GM12878 (cell line): ENCODE data around the gene CRB3. TPM values are rescaled to one million over a fixed set of nuclear protein-coding genes. Genes with fewer than 3 reads are reported as not detected.

Experiments
- ATAC-seq: fragments of 200-7000 bp; cut with Tn5 transposase; 3 replicates; pipeline ENCODE4 v1.9.1; 2020; ENCODE audit warnings: mild to moderate bottlenecking, moderate library complexity
- Bru-seq: library from RNA; stranded (reverse); fragments of 400-500 nt; gene quantifications from one replicate; lab custom pipeline; 2021; lab: Mats Ljungman, UMichigan
- BruChase-seq, 2 experiments: library from RNA; stranded (reverse); fragments of 400-500 nt; gene quantifications; one replicate each; lab custom pipeline; 2021; lab: Mats Ljungman, UMichigan
- BruUV-seq: library from RNA; stranded (reverse); fragments of 400-500 nt; replicated peaks from 2 replicates; lab custom pipeline; 2021; lab: Mats Ljungman, UMichigan
- CTCF ChIA-PET: fragments of 300-600 bp; sonication (Branson Sonifier 250); formaldehyde crosslinking; extraction: SDS; loops from one replicate; lab custom pipeline; 2021; ENCODE audit warnings: inconsistent platforms; lab: Yijun Ruan, JAX
- POLR2A ChIA-PET: fragments of 350-600 bp; formaldehyde crosslinking; extraction: SDS; loops from one replicate; lab custom pipeline; 2021; ENCODE audit warnings: inconsistent platforms; lab: Charles Lee
- RAD21 ChIA-PET: fragments of 300-600 bp; sonication (Branson Sonifier 250); formaldehyde crosslinking; loops from one replicate; lab custom pipeline; 2023; ENCODE audit warnings: antibody characterized with exemption; ENCODE audit not compliant: unreplicated experiment; lab: Charles Lee
- SMC1A ChIA-PET: fragments of 300-600 bp; sonication (Branson Sonifier 250); formaldehyde crosslinking; loops from one replicate; lab custom pipeline; 2023; ENCODE audit not compliant: unreplicated experiment, uncharacterized antibody; lab: Charles Lee
- DNase-seq: peaks from one replicate; pipeline ENCODE4 v3.0.0-alpha.2; 2011; ENCODE audit warnings: low read depth, low spot score
- FAIRE-seq: peaks from 3 replicates; lab custom pipeline; 2011; peaks lifted over from hg19 to GRCh38; lab: Jason Lieb, UNC
- H2AFZ ChIP-seq: 2 replicates; pipeline ENCODE4 v1.6.0; 2011; ENCODE audit warnings: low read depth, low read length, control low read depth; ENCODE audit not compliant: control insufficient read depth
- H3K27ac ChIP-seq: 2 replicates; pipeline ENCODE4 v1.5.1; 2011; ENCODE audit warnings: control low read depth; ENCODE audit not compliant: control insufficient read depth, insufficient read depth
- H3K27me3 ChIP-seq, 2 experiments: replicated peaks in 1 of 2; 2 replicates each; pipeline versions ENCODE4 v1.6.0 to v1.6.1; 2011; ENCODE audit warnings: low read length in 1 of 2; ENCODE audit not compliant: control insufficient read depth in 2 of 2, insufficient read depth in 2 of 2
- H3K36me3 ChIP-seq, 2 experiments: 2 replicates each; pipeline ENCODE4 v1.5.1; 2011; ENCODE audit warnings: low read length in 1 of 2; ENCODE audit not compliant: control insufficient read depth in 2 of 2, insufficient read depth in 2 of 2
- H3K4me1 ChIP-seq: 2 replicates; pipeline ENCODE4 v1.6.1; 2011; ENCODE audit warnings: mild to moderate bottlenecking, low read length, moderate library complexity, mixed read lengths; ENCODE audit not compliant: control insufficient read depth, insufficient read depth
- H3K4me2 ChIP-seq: 2 replicates; pipeline ENCODE4 v1.6.0; 2011; ENCODE audit warnings: control low read depth; ENCODE audit not compliant: control insufficient read depth, insufficient read depth
- H3K4me3 ChIP-seq: fragments of 200-600 bp; sonication (generic); 2 replicates; pipeline ENCODE4 v1.5.1; 2016
- H3K79me2 ChIP-seq: 2 replicates; pipeline ENCODE4 v1.6.0; 2011; ENCODE audit warnings: low read length; ENCODE audit not compliant: control insufficient read depth, insufficient read depth
- H3K9ac ChIP-seq: 2 replicates; pipeline ENCODE4 v1.8.0; 2011; ENCODE audit warnings: low read length, control low read depth, mixed read lengths; ENCODE audit not compliant: control insufficient read depth, insufficient read depth
- H3K9me3 ChIP-seq: replicated peaks from 3 replicates; pipeline ENCODE4 v1.5.1; 2011; ENCODE audit warnings: mild to moderate bottlenecking, low read length; ENCODE audit not compliant: control insufficient read depth, insufficient read depth
- H4K20me1 ChIP-seq: 2 replicates; pipeline ENCODE4 v1.6.0; 2011; ENCODE audit not compliant: control insufficient read depth, insufficient read depth
- BHLHE40 ChIP-seq, 2 experiments: fragments of 450-650 bp in 1 of 2; IDR thresholded peaks; 2 replicates each; pipeline ENCODE4 v1.6.1; 2011 to 2017; ENCODE audit warnings: low read depth in 2 of 2, borderline replicate concordance in 1 of 2, improper control_type of control experiment in 1 of 2, low read length in 1 of 2, mild to moderate bottlenecking in 1 of 2
- EGR1 ChIP-seq, 2 experiments: IDR thresholded peaks; 1 replicate in 1 of 2; 2 replicates in 1 of 2; pipeline ENCODE4 v1.6.1; 2011 to 2012; ENCODE audit warnings: low read depth in 2 of 2, low read length in 2 of 2, borderline replicate concordance in 1 of 2, mild to moderate bottlenecking in 1 of 2, moderate library complexity in 1 of 2
- NR2C1 ChIP-seq: fragments of 450-650 bp; IDR thresholded peaks from 2 replicates; pipeline ENCODE4 v1.6.1; 2017; ENCODE audit warnings: antibody characterized with exemption, mild to moderate bottlenecking, moderate library complexity
- RAD51 ChIP-seq: fragments of 450-650 bp; IDR thresholded peaks from 2 replicates; pipeline ENCODE4 v1.6.1; 2016; ENCODE audit warnings: moderate library complexity, mild to moderate bottlenecking, inconsistent platforms
- STAT3 ChIP-seq: IDR thresholded peaks from 2 replicates; pipeline ENCODE4 v1.6.1; 2011; ENCODE audit warnings: low read depth, low read length, improper control_type of control experiment
- USF1 ChIP-seq: IDR thresholded peaks from 2 replicates; pipeline ENCODE4 v1.6.1; 2011; ENCODE audit warnings: borderline replicate concordance, low read depth, mild to moderate bottlenecking, moderate library complexity, mixed read lengths, low read length; ENCODE audit not compliant: insufficient read depth; ENCODE audit errors: extremely low read length
- WGBS: methylation state at CpG from one replicate; pipeline ENCODE4 v1.1.6; 2016; ENCODE audit warnings: low lambda C conversion rate; ENCODE audit not compliant: insufficient replicate concordance, insufficient coverage; ENCODE audit errors: missing lambda C conversion rate; 5-methylcytosine and 5-hydroxymethylcytosine counted together
- in situ Hi-C: fragments of 300-500 bp; cut with MboI; formaldehyde crosslinking; loops from 9 replicates; pipeline ENCODE4 v1.14.3; 2018; ENCODE audit warnings: mixed read lengths
- intact Hi-C: fragments of 100-400 bp; cut with micrococcal nuclease; formaldehyde crosslinking; loops from one replicate; pipeline ENCODE4 v1.14.2; 2022; ENCODE audit not compliant: unreplicated experiment
- long read RNA-seq, 2 experiments: library from polyadenylated mRNA; unstranded; transcript quantifications; one replicate each; pipeline ENCODE4 v2.0.0, GENCODE V29; 2019 to 2020
- polyA minus RNA-seq, 3 experiments: library from RNA; depleted of rRNA, polyadenylated mRNA; stranded (reverse); fragments of >200 nt; gene quantifications; 2 replicates each; pipeline ENCODE4 v1.2.3, GENCODE V29; 2011
- polyA plus RNA-seq, 11 experiments: library from polyadenylated mRNA; depleted of rRNA in 4 of 11; unstranded in 6 of 11; stranded (reverse) in 5 of 11; fragments of >200 nt; fragmentation: Nextera tagmentation in 4 of 11; fragmentation: Illumina TruSeq in 1 of 11; extraction: Ambion mirVana in 4 of 11; extraction: Trizol in 1 of 11; gene quantifications; 1 replicate in 1 of 11; 2 replicates in 10 of 11; pipeline versions ENCODE4 v1.2.1 to v1.2.3, GENCODE V29; 2011 to 2016; ENCODE audit warnings: inconsistent platforms in 2 of 11, missing spikeins in 2 of 11, low read depth in 1 of 11
- total RNA-seq, 4 experiments: library from RNA; depleted of rRNA in 3 of 4; stranded (reverse); fragments of >200 nt in 3 of 4; fragmentation: Illumina TruSeq in 1 of 4; extraction: Trizol in 1 of 4; gene quantifications; 2 replicates each; pipeline versions ENCODE4 v1.2.1 to v1.2.3, GENCODE V29; 2013 to 2021
- TF ChIP-seq, protein P1 (sequence below): IDR thresholded peaks from 2 replicates; pipeline ENCODE4 v1.6.1; 2012; ENCODE audit warnings: low read depth, low read length, improper control_type of control experiment

Gene CRB3, protein sequence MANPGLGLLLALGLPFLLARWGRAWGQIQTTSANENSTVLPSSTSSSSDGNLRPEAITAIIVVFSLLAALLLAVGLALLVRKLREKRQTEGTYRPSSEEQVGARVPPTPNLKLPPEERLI
- 0.58 and 0.73 TPM in 2 replicates for total RNA-seq (2013; cell fraction: nucleolus; rRNA removed)
- total RNA-seq (2014; rRNA removed) (0.82 and 1.6 TPM in 2 replicates), total RNA-seq (2014; rRNA removed; fragmentation: Illumina TruSeq; extraction: Trizol) (0.18 TPM in 1 of 2 replicates, not detected in the other), total RNA-seq (2021) (0.43 and 1.4 TPM in 2 replicates), polyA plus RNA-seq (2011; rRNA removed) (0.56 and 0.98 TPM in 2 replicates), polyA plus RNA-seq (2014; fragmentation: Illumina TruSeq; extraction: Trizol) (0.41 TPM in 1 of 2 replicates, not detected in the other), polyA plus RNA-seq (2014; fragmentation: Nextera tagmentation; extraction: Ambion mirVana) (under 1 TPM in 1 of 2 experiments, not detected in 1; 0.11 TPM), polyA plus RNA-seq (2014; rRNA removed) (0.97 and 1.2 TPM in 2 replicates), polyA plus RNA-seq (2016; fragmentation: Nextera tagmentation; extraction: Ambion mirVana) (1 to 10 TPM; 1.1 to 1.9 TPM), polyA minus RNA-seq (2011; rRNA and poly(A)+ RNA removed) (0.37 and 1.4 TPM in 2 replicates), Bru-seq, nascent RNA (percentile 39 among the genes with signal in this experiment), BruChase-seq, experiment 1, labeled RNA remaining after a 6-hour chase (percentile 52 among the genes with signal in this experiment), BruChase-seq, experiment 2, labeled RNA remaining after a 2-hour chase (percentile 38 among the genes with signal in this experiment)
- polyA plus RNA-seq (2011; ENCODE audit: low read depth): 0.47 TPM
- 1.5 and 3.4 TPM in 2 replicates for polyA plus RNA-seq (2011; cell fraction: cytosol; rRNA removed)
- polyA plus RNA-seq (2011; cell fraction: nucleus; rRNA removed): 4.0 and 5.0 TPM in 2 replicates
- polyA plus RNA-seq (2012): 0.53 and 1.4 TPM in 2 replicates
- 3.2 TPM in 1 of 2 replicates, not detected in the other for polyA minus RNA-seq (2011; cell fraction: cytosol; rRNA and poly(A)+ RNA removed)
- polyA minus RNA-seq (2011; cell fraction: nucleus; rRNA and poly(A)+ RNA removed): 0.24 and 2.7 TPM in 2 replicates
- long read RNA-seq, experiment 1, partial matches to known transcripts: 0 of 1 reads
- long read RNA-seq, experiment 1, other reads (novel, unspliced or antisense): 1 of 1 reads
- long read RNA-seq, experiment 2, partial matches to known transcripts: 0 of 1 reads
- long read RNA-seq, experiment 2, other reads (novel, unspliced or antisense): 1 of 1 reads

- FAIRE-seq (no peak), ATAC-seq (no peak), DNase-seq (no peak)
- no peaks in the 10 kb centered on the region; a peak in 1 of 4 replicates for H3K36me3 ChIP-seq
- no peak within 1 kb of the TSS for H3K27ac ChIP-seq
- 42% methylated on average over 56 of the region's 65 CpGs for WGBS
- intact Hi-C loops (no loop called here), in situ Hi-C loops (no loop called here)
- H3K4me2 ChIP-seq: peak within 1 kb of the TSS; percentile 59
- H3K9ac ChIP-seq: no peak within 1 kb of the TSS
- POLR2A ChIA-PET: no interaction called here
- no TSS peak for BruUV-seq
- CTCF ChIA-PET: interaction anchor here (0.9 kb wide), 1 partner anchor 17 kb away, joined by 4 read pairs; no protein-coding TSS in a partner anchor
- no peaks in the 10 kb centered on the region for H3K9me3 ChIP-seq
- H3K27me3 ChIP-seq: no peaks in the 10 kb centered on the region
- H3K79me2 ChIP-seq: peaks cover 2% of the 10 kb centered on the region
- SMC1A ChIA-PET: no interaction called here
- peak within 1 kb of the TSS; percentile 28; the same call in 1 of the 2 replicates for H2AFZ ChIP-seq
- H3K4me1 ChIP-seq: no peaks in the 10 kb centered on the region
- H3K4me3 ChIP-seq: no peak within 1 kb of the TSS; the same call in 1 of the 2 replicates
- no peaks in the 10 kb centered on the region for H4K20me1 ChIP-seq
- TF ChIP-seq EGR1 (IDR thresholded peaks at IDR 0.05; ENCODE audit: borderline replicate concordance in 1 of 2, low read depth in 2 of 2, low read length in 2 of 2) (no peak), RAD51 (peak; percentile 70; the same call in 1 of the 2 replicates), BHLHE40 (IDR thresholded peaks at IDR 0.05; ENCODE audit: borderline replicate concordance in 1 of 2, low read depth in 2 of 2, low read length in 1 of 2) (peak in 1 of 2 experiments; percentile 82; a peak in 2 of 4 replicates), USF1 (peak; percentile 82), STAT3 (no peak), NR2C1 (no peak)
- TF ChIP-seq, protein P1, sequence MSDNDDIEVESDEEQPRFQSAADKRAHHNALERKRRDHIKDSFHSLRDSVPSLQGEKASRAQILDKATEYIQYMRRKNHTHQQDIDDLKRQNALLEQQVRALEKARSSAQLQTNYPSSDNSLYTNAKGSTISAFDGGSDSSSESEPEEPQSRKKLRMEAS: no peak
- RAD21 ChIA-PET: no interaction called here
Observed at GRCh38 chr19:6464070-6464873, at the start of gene CRB3. CRB3 (plus strand) TSS chr19:6464271; CDS start chr19:6464702, 431 bp downstream.
